GM19467 (cell line): ENCODE results near the gene TAF4B.
"Not testable (repeated sequence)": the region's sequence is repeated elsewhere in the genome, so short reads cannot be mapped to it uniquely, and the experiment has no call there.

Experiments used
- ATAC-seq: cut with Tn5 transposase; IDR thresholded peaks from one replicate; pipeline ENCODE4 v1.9.1; 2021; ENCODE audit warnings: mild to moderate bottlenecking, moderate library complexity; ENCODE audit not compliant: unreplicated experiment

Gene TAF4B, protein sequence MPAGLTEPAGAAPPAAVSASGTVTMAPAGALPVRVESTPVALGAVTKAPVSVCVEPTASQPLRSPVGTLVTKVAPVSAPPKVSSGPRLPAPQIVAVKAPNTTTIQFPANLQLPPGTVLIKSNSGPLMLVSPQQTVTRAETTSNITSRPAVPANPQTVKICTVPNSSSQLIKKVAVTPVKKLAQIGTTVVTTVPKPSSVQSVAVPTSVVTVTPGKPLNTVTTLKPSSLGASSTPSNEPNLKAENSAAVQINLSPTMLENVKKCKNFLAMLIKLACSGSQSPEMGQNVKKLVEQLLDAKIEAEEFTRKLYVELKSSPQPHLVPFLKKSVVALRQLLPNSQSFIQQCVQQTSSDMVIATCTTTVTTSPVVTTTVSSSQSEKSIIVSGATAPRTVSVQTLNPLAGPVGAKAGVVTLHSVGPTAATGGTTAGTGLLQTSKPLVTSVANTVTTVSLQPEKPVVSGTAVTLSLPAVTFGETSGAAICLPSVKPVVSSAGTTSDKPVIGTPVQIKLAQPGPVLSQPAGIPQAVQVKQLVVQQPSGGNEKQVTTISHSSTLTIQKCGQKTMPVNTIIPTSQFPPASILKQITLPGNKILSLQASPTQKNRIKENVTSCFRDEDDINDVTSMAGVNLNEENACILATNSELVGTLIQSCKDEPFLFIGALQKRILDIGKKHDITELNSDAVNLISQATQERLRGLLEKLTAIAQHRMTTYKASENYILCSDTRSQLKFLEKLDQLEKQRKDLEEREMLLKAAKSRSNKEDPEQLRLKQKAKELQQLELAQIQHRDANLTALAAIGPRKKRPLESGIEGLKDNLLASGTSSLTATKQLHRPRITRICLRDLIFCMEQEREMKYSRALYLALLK

DNA sequence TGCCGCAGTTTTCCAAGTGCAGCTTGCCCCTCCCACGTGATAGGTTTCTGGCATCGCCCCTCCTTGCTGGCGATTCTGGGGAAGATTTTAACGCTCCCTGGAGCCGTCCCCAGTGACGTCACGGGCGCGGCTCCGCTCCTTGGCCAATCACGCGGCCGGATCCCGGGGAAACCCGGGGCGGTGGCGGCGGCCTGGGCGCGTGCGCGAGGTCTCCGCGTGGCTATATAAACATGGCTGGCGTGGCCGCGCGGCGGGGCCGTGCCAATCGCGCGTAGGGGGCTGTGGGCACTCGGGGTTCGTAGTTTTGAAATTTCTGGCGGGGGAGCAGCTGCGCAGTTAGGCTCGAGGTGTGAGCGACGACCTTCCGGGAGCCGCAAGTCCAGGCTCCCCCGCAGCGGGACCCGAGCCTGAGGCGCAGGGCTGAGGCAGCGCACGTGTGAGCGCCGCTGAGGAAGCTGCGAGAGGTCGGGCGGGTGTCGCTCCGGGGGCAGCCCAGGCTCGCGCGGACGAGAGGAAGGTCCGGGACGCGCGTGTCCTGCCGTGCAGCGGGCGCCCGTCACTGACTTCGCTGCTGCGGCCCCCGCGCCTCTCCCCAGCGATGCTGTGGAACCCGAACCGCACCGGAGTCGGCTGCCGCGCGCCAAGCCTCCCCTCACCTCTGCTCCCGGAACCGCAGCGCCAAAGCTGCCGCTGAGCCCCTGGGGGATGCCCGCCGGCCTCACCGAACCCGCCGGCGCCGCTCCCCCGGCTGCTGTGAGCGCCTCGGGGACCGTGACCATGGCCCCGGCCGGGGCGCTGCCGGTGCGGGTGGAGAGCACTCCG is at the start of gene TAF4B:
Gene TAF4B, plus strand, starts transcription at position 217 of the 822 bp plus-strand sequence. Its CDS starts 489 bp downstream, at position 706.
- ATAC-seq = peak; percentile 87

DNA sequence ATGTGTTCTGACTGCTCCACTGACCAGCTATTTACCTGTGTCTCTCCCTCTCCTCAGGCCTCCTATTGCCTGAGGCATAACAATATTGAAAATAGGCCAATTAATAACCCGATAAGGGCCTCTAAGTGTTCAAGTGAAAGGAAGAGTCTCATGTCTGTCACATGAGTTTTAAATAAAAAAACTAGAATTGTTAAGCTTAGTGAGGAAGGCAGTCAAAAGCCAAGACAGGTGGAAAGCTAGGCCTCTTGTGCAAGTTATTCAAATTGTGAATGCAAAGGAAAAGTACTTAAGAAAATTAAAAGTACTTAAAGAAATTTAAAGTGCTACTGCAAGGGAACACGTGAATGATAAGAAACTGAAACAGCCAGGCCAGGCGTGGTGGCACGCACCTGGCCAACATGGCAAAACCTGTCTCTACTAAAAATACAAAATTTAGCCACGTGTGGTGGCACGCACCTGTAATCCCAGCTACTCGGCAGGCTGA is 44.9 kb upstream of the TAF4B start:
- ATAC-seq = peak; percentile 72

DNA sequence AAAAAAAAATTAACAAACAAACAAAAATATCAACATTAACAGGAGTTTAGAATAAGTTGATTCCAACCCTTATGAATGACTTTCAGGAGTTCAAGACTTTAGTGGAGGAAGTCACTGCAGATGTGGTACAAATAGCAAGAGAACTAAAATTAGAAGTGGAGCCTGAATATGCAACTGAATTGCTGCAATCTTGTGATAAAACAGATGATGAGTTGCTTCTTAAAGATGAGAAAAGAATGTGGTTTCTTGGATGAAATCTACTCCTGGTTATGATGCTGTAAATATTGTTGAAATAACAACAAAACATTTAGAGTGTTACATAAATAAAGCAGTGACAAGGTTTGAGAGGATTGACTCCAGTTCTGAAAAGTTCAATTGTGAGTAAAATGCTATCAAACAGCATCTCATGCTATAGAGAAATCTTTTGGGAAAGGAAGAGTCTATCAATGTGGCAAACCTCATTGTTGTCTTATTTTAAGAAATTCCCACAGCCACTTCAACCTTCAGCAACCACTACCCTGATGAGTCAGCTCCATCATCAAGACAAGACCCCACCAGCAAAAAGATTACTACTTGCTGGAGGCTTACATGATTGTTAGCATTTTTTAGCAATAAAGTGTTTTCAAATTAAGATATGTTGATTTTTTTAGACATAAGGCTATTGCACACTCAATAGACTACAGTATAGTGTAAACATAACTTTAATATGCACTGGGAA is 42.7 kb upstream of the TAF4B start:
- no peak for ATAC-seq

DNA sequence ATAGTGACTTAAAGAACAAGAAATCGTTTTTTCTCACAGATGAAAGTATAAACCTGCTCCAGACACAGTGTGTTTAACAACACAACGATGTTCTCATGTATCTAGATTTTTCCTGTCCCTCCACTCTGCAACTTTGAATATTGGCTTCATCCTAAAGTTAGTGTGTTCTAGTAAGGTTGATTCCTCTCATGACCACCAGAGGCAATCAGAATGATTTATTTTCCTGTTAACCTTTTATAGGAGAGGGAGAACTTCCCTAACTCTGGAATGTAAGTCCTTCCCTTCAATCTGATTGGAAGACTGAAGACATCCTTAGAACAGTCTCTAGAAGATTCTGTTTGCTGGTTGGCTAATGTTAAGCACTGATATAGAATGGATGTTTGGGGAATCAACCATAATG is 41.0 kb upstream of the TAF4B start:
- ATAC-seq = no peak

DNA sequence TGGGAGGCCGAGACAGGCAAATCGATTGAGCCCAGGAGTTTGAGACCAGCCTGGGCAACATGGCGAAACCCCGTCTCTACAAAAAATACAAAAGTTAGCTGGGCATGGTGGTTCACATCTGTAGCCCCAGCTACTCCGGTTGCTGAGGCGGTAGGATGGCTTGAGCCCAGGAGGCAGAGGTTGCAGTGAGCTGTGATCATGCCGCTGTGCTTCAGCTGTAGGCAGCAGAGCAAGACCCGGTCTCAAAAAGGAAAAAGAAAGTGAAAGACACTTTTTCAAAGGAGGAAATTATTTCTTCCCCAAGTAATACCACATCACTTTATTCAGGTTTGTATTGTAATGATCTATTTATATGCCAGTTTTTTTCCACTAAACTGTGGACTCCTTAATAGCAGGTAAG is 35.7 kb upstream of the TAF4B start:
- ATAC-seq = peak; percentile 84

DNA sequence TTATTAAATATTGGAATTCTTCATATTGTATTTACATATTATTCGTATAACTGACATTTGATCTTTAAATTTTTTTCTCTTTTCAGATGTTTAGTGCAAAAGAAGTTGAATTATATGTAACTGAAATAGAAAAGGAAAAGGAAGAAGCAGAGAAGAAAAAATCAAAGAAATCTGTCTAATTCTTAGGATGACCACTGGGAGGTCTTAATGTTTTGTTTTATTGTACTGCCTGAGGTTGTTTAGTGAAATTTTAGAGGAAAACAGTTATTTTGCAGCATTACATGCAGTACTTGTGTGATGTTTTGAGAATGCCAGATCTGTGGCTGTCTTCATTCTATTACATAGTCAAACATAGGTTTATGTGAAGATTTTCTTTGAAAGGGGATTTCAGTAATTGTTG is 34.0 kb upstream of the TAF4B start:
- no peak for ATAC-seq

DNA sequence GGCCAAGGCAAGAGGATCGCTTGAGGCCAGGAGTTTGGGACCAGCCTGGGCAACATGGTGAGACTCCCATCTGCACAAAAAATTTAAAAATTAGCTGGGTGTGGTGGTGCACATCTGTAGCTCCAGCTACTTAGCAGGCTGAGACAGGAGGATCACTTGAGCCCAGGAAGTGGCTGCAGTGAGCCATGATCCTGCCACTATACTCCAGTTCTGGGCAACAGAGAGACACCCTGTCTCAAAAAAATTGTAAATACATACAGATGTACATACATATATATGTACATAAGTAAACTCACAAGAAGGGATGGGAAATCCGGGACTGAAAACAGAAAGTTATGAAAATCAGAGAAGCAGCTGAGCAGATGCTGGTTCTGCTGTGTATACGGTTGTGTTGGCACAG is 29.6 kb upstream of the TAF4B start:
- ATAC-seq = no peak

DNA sequence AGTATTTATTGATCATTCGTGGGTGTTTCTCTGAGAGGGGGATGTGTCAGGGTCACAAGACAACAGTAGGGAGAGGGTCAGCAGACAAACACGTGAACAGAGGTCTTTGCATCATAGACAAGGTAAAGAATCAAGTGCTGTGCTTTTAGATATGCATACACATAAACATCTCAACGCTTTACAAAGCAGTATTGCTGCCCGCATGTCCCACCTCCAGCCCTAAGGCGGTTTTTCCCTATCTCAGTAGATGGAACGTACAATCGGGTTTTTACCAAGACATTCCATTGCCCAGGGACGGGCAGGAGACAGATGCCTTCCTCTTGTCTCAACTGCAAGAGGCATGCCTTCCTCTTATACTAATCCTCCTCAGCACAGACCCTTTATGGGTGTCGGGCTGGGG is 24.2 kb upstream of the TAF4B start:
- not testable (repeated sequence) for ATAC-seq

DNA sequence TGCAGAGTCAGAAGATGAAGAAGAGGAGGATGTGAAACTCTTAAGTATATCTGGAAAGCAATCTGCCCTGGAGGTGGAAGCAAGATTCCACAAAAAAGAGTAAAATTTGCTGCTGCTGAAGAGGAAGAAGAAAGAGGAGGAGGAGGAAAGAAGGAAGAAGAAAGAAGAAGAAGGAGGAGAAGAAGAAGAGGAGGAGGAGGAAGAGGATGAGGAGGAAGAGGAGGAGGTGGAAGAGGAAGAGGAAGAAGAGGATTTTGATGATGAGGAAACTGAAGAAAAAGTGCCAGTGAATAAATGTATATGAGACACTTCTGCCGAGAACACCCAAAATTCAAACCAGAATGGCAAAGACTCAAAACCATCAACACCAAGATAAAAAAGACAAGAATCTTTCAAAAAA is 20.9 kb upstream of the TAF4B start:
- ATAC-seq = no peak

DNA sequence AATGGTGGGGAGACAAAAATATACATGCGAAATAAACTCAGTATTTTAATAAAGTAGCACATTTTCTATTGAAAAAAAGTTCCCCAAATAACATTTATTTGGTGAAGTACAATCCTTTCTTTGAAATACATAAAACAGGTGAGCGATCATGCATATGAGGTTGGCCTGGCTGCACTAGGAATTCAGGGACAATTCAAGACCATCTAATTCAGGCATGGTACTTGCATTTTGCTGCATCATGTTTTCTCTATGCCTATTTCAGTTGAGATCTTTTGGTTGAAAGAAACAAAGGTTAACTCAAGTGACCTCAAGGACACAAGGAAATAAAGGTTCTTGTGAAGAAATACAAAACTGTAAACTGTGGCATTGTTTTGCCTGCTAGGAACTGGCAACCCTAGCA is 19.8 kb upstream of the TAF4B start:
- ATAC-seq = no peak

DNA sequence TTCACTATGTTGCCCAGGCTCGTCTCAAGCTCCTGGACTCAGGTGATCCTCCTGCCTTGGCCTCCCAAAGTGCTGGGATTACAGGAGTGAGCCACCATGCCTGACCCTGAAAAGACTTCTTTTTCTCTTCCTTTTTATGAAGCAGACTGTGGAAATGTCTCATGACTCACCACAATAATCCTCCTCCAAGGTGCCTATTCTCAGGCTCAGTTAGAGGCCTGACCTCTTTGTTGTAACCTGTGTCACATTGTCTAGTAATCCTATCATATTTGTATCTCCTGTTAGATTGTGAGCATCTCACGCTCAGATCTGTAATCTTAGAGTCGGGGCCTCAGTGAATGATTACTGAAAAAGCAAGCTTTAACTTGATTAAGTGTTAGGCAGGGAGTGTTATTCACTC is 18.3 kb upstream of the TAF4B start:
- no peak for ATAC-seq

DNA sequence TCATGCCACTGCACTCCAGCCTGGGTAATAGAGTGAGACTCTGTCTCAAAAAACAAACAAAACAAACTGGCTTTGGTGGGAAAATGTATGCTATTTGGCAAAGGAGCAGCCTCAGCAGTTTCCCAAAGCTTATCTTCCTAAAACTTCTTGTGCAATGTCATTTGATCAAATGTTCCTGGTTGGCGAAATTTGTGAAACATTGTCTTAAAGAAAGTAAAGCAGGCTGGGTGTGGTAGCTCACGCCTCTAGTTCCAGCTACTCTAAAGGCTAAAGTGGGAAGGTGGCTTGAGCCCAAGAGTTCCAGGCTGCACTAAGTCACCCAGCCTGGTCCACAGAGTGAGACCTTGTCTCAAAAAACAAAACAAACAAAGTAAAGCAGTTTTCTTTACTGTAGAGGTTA is 17.3 kb upstream of the TAF4B start:
- no peak for ATAC-seq

DNA sequence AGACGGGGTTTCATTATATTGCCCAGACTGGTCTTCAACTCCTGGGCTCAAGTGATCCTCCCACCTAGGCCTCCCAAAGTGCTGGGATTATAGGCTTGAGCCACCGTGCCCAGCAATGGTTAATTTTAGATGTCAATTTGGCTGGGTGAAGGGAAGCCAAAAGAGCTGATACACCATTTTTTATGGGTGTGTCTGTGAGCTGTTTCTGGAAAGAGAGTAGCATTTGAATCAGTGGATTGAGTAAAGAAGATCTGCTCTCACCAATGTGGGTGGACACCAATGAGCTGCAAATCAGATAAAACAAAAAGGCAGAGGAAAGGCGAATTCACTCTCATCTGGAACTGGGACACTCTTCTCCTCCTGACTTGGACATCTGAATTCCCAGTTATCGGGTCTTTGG is 16.1 kb upstream of the TAF4B start:
- ATAC-seq = no peak

DNA sequence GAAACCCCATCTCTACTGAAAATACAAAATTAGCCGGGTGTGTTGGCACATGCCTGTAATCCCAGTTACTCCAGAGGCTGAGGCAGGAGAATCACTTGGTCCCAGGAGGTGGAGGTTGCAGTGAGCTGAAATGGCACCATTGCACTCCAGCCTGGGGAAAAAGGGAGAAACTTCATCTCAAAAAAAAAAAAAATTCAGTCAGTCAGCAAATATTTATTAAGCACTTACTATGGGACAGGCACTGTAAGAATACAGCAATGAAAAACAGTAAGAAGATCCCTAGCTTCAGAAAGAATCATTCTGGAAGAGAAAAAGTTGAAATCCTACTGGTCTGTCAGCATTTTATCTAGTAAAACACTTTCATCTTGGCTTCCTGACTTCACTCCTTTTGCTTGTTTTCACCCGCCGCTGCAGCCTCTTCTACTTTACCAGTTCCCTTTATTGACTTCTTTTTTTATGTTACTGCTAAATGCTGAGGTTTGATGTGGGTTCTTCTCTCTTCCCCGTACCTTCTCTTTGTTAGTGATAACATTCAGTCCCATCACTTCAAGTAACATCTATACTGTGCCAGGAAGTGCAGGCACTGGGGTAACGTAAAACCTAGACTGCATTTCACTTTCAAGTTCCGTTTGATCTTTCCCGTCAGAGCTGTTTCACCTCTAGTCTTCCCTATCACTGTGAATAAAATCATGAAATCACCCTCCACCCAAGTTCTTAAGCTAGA is 10.8 kb upstream of the TAF4B start:
- peak; percentile 93 for ATAC-seq

DNA sequence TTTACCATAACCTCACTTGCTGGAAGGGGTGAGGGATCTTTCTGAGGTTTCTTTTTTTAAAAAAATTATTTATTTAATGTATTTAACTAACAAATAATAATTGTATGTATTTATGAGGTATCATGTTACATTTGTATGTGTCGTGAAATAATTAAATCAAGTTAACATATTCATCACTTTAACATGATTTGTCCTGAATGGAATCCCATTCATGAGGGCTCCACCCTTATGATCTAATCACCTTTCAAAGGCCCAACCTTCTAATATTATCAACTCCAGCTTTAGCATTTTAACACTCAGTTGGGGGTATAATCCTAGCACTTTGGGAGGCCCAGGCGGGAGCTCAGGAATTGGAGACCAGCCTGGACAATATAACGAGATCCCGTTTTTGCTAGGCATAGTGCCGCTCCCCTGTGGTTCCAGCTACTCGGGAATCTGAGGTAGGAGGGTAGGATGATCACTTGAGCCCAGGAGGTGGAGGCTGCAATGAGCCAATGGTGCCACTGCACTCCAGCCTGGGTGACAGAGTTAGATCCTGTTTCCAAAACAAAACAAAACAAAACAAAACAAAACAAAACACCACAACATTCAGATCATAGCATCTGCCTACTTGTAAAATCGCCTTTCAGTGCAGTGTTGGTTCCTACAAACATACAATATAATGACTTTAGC is 1.1 kb upstream of the TAF4B start:
- ATAC-seq = no peak

DNA sequence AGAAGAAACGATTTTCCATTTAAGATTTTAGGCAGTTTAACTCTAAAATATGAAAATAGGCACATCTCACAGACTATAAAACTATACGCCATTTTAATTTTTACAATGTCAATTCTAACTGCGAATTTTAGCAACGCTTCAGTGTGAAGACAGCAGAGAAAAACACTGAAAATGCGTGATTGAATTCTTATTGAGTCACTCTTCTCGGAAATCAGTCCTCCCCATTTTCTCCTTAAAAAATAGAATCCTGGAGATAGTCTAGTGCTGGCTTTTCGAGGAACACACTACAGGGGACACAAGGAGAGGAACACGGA is 373 bp upstream of the TAF4B start:
- no peak for ATAC-seq

DNA sequence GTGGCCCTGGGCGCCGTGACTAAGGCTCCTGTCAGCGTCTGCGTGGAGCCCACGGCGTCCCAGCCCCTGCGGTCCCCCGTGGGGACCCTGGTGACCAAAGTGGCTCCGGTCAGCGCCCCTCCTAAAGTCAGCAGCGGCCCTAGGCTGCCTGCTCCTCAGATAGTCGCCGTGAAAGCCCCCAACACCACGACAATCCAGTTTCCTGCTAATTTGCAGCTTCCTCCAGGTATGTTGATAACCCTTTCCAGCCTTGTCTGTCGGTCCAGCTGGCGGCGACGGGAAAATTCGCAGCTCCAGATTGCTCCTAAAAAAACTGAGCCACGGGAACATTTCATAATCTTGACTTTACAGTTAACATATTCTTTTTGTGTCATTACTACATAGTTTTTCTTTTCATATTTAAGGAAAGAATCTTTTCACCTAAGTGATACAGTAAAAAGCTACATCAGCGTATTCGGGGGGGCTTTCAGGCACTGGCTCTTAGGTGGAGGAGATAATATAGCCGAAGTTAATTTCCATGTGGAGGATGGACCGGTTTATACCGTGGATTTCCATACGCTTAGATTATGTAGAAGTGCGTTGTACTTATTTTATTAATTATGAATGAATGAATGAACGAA is 916 bp downstream of the TAF4B start:
- peak; percentile 9 for ATAC-seq

DNA sequence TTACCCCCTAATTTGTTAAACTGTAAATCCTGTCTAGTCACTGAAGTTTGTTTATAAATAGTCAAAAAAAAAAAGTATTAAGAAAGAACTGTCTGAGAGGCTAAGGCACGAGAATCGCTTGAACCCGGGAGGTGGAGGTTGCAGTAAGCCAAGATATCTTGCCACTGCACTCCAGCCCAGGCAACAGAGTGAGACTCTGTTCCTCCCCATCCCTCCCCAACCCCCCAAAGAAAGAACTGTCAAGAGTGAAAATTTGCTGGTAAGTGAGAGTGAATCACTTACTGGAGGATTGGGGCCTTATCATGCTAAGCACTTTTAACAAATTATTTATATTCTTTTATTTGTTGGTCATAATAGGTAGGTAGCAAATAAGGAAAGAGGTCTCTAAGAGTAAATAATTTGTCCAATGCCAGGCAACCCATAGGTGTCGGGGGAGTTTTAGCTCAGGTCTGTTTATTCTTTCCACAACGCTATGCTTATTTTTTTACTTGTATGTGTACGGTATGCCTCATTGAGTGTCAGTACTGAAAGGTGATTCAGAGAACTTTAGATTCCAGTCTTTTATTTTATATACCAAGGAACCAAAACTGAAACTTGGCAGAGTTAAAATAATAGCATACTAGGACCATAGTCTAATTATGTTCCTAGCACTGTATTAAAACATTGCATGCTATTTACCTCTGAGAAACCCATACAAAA is 2.5 kb downstream of the TAF4B start:
- no peak for ATAC-seq
